HG02759 (cell line): ENCODE data around the gene FOXF2.
"Not testable (repeated sequence)": the region's sequence is repeated elsewhere in the genome, so short reads cannot be mapped to it uniquely, and the experiment has no call there.

Source experiments
- ATAC-seq: cut with Tn5 transposase; IDR thresholded peaks from one replicate; pipeline ENCODE4 v1.9.1; 2021; ENCODE audit warnings: mild to moderate bottlenecking, moderate library complexity; ENCODE audit not compliant: unreplicated experiment

Gene FOXF2

GRCh38 chr6:1389369-1390132, at the start of gene FOXF2:
FOXF2 (plus strand) TSS chr6:1389576; CDS start chr6:1389948, 372 bp downstream.
- no peak for ATAC-seq

- ATAC-seq: no peak
These were observed 43.3 kb upstream of the FOXF2 start for GRCh38 chr6:1346101-1346500.

GRCh38 chr6:1346558-1347091, 42.8 kb upstream of the FOXF2 start:
- ATAC-seq: no peak

- no peak for ATAC-seq
These were observed 42.2 kb upstream of the FOXF2 start for GRCh38 chr6:1347161-1347560.

GRCh38 chr6:1348675-1349074, 40.7 kb upstream of the FOXF2 start:
- no peak for ATAC-seq

- ATAC-seq: no peak
These were observed 39.7 kb upstream of the FOXF2 start for GRCh38 chr6:1349655-1350054.

GRCh38 chr6:1351381-1352008, 37.9 kb upstream of the FOXF2 start:
- ATAC-seq: no peak

- not testable (repeated sequence) for ATAC-seq
These were observed 34.3 kb upstream of the FOXF2 start for GRCh38 chr6:1355068-1355467.

GRCh38 chr6:1361717-1362116, 27.7 kb upstream of the FOXF2 start:
- not testable (repeated sequence) for ATAC-seq

- ATAC-seq: no peak
These were observed 26.7 kb upstream of the FOXF2 start for GRCh38 chr6:1362643-1363042.

- ATAC-seq: no peak
These were observed 26.1 kb upstream of the FOXF2 start for GRCh38 chr6:1363298-1363697.

GRCh38 chr6:1363729-1364572, 25.4 kb upstream of the FOXF2 start:
- ATAC-seq: no peak

GRCh38 chr6:1364791-1365190, 24.6 kb upstream of the FOXF2 start:
- ATAC-seq: no peak

GRCh38 chr6:1365686-1366085, 23.7 kb upstream of the FOXF2 start:
- no peak for ATAC-seq

- ATAC-seq: no peak
These were observed 21.6 kb upstream of the FOXF2 start for GRCh38 chr6:1367771-1368170.

GRCh38 chr6:1368940-1369339, 20.4 kb upstream of the FOXF2 start:
- no peak for ATAC-seq

GRCh38 chr6:1369695-1370094, 19.7 kb upstream of the FOXF2 start:
- not testable (repeated sequence) for ATAC-seq

- no peak for ATAC-seq
These were observed 17.4 kb upstream of the FOXF2 start for GRCh38 chr6:1371933-1372332.

- no peak for ATAC-seq
These were observed 16.7 kb upstream of the FOXF2 start for GRCh38 chr6:1372690-1373089.

GRCh38 chr6:1376653-1377052, 12.7 kb upstream of the FOXF2 start:
- ATAC-seq: no peak

- no peak for ATAC-seq
These were observed 11.8 kb upstream of the FOXF2 start for GRCh38 chr6:1377526-1377925.
